ENCODE data around the gene LRIT1.

LRIT1 gene

GRCh38 chr10:84214046-84214572, 27.2 kb downstream of the LRIT1 start:
- DNase-seq: no peak

- no peak for DNase-seq
These were observed 28.3 kb downstream of the LRIT1 start for GRCh38 chr10:84213076-84213475.

DNA sequence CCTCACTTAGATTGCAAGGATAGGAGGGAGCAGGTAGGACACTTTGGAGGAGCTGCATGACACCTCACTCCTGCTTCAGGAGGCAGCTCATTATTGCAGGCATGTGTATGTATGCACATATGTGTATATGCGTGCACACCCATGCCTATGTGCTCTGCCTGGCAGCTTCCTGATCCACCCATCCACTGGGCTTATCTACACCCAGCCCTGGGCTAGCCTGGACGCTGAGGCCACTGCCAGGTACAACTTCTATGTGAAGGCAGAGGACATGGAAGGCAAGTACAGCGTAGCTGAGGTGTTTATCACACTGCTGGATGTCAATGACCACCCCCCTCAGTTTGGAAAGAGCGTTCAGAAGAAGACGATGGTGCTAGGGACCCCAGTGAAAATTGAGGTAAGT, 29.3 kb downstream of the LRIT1 start:
- DNase-seq: no peak

- no peak for DNase-seq
These were observed 29.8 kb downstream of the LRIT1 start for GRCh38 chr10:84211566-84211965.

DNA sequence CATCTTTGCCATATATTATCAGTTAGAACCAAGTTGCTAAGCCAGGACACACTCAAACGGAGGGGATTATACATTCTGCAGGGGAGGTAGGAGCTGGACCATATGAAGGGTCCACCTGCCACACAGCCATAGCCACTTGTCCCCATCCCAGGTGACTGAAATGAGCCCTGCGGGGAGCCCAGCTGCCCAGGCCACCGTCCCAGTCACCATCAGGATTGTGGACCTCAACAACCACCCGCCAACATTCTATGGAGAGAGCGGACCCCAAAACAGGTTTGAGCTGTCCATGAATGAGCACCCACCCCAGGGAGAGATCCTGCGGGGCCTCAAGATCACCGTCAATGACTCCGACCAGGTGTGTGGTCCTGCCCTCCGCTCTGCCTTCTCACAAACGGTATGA, 33.3 kb downstream of the LRIT1 start:
- DNase-seq: no peak

- no peak for DNase-seq
These were observed 35.4 kb downstream of the LRIT1 start for GRCh38 chr10:84205853-84206525.

- DNase-seq: peak; percentile 42 to 50
These were observed 36.1 kb downstream of the LRIT1 start for GRCh38 chr10:84205049-84205852.

DNA sequence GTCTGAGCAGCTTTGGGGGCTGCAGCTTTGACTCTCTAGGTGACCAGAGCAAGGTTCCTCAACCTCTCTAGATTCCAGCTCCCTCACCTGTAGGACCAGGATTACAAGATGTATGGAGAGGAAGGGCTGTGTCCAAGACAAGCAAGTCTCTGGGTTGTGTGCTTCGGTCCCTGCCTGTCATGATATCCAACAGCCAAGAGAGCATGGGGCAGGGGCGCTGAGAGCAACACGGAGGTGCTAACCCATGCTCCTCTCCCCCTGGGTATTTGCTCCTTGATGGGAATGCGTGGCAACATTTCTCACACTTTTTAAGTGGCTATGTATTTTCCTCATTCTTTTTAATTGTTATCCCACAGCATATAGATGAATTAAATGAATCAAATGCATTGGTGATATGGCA, 36.7 kb downstream of the LRIT1 start:
- DNase-seq: no peak

DNA sequence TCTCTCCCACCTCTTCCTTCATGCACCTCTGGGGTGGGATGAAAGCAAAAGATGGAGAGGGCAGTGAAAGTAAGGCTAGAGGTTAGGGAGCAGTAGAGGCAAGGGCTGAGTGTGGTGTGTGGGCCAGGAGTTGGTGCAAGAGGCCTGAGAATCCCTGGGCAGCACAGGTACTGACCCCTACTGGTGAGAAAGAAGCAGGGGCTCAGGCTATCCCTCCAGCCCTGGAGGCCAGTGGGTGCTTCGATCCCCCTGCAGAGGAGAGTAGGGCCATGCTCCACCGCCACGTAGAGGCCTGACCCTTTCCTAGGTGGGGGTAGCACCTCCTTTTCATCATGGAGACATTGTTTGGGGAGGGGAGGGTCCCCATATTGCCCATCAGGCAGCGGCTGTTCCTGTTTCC, 37.2 kb downstream of the LRIT1 start:
- DNase-seq: no peak

DNA sequence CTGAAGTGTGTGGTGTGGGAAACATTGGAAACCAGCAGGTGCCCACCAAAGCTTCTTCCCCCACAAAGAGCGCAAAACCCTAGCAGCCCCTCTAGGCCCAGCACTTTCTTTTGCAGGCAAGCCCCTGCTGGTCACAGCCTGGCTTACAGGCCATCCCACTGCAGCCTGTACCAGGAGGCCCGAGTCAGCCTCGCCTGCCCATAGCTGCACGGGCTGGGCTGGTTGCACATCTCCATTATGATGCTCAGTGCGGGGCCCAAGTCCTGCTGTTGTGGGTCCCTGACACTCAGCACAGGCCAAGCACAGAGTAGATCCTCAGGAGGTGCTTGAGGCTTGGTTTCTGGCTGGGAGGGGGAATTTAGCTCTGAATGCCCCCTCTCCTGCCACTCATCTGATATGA, 39.0 kb downstream of the LRIT1 start:
- no peak for DNase-seq

- DNase-seq: no peak
These were observed 39.7 kb downstream of the LRIT1 start for GRCh38 chr10:84201682-84202081.

DNA sequence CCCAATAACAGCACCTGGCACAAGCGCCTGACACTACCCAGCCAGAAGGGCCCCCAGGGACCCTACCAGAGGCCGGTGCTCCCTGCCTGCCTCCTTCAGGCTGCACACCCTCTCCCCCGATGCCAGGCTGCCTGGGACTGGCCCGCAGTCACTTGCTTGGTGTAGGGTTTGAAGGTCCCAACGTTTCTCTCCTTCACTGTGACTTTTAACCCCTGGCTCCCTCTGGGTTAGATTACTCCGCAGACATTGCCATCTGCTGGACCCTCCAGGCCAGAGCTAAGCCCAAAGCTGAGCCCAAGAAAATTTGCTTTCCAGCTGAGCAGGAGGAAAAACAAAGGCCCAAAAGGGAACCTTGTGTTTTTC, 40.1 kb downstream of the LRIT1 start:
- no peak for DNase-seq

- DNase-seq: no peak
These were observed 40.7 kb downstream of the LRIT1 start for GRCh38 chr10:84200537-84201243.

DNA sequence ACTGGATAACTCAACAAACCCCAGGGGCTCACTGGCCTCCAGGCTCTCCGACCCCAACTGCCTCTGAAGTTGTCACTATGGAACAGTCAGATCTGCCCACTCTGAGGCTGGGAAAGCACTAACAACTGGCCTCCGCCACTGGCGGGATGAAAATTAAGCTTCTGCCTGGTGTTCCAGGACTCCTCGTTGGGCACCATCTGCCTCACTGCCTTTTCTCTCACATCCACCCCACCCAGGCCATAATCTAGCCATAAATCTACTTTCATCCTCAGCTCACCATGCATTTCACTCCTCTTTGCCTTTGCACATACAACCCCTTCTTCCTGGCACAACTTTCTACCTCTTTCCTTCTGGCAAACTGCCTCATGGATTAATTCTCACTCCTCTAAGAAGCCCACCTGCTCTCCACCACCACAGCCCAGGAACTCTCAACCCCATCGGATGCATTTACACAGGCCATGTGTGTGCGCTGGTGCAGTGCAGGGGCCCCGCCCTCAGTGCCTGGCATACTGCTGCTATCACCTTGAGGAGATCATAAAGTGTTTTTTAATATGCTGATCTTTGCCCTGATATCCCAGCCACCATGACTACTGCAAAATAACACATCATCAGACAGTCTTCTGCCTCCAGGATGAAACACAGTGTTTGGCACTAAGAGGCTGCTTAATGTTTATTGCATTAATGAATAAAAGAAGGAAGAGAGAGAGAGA, 43.0 kb downstream of the LRIT1 start:
- no peak for DNase-seq

- no peak for DNase-seq
These were observed 43.7 kb downstream of the LRIT1 start for GRCh38 chr10:84197643-84198042.

DNA sequence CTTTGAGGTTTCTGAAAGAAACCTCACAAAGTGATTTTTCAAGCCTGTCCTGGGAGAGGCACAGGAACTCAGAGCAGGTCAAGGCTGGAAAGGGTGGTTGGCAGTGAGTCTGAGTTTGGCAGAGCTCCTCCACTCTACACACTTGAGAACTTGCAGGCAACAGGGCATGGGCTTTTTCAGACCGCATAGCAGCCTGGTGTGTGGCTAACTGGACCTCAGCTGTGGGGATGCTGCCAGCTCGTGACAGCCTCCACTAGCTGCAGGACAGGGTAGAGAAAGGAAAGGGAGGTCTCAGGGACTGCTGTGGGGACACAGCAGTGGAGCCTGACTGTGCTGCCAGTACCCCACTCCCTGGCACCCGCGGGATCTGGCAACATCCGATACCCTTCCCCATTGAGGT, 44.4 kb downstream of the LRIT1 start:
- no peak for DNase-seq

DNA sequence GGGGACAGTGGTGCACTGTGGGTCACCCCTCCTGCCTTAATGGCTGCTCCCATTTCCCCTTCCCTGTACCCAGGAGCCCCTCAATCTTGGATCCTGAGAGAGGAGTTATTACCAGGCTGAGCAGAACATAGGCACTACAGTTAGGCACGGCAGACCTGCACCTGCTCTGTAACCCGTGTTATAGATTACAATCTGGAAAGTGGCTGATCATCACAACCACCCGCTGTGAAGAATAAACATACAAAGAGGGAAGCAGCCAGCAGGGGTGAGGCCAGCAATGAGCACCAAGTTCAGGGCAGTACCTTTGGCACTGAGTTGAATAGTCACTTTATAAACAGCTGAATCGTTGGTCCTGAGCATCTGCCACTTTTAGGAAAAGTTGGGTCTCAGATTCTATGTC, 45.3 kb downstream of the LRIT1 start:
- DNase-seq: no peak

DNA sequence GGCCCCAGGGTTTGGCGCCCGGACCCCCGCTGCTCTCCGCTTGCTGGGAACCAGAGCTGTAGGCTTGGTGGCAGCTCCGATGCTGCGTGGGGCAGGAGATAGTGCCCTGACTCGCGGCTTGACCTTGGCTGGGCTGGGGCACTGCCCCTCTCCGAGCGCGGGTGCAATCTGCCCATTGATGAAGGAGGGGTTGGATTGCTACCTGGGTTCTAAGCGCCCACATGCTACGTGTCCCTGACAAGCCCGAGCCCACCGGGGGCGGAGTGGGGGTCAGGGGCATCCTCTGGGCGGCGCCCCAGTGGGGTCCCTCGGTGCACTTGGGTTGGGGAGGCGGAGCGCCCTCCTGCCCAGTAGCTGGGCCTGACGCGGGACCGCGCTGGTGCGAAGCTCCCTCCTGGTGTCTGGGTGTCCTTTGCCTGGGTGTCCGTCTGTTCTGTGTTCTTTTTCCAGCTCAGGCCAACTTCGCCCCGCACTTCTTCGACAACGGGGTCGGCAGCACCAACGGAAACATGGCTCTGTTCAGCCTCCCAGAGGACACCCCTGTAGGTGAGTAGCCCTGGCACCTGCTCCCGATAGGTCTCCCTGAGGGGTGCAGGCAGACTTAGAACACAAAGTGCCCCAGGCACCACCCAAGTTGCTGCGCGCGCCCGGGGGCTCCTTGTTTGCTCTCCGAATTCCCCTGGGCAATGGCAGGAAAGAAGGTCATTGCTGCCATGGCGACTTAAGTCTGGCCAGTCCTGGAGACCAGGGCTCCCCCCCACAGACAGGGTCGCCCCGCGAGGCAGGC, 46.1 kb downstream of the LRIT1 start:
- no peak for DNase-seq

DNA sequence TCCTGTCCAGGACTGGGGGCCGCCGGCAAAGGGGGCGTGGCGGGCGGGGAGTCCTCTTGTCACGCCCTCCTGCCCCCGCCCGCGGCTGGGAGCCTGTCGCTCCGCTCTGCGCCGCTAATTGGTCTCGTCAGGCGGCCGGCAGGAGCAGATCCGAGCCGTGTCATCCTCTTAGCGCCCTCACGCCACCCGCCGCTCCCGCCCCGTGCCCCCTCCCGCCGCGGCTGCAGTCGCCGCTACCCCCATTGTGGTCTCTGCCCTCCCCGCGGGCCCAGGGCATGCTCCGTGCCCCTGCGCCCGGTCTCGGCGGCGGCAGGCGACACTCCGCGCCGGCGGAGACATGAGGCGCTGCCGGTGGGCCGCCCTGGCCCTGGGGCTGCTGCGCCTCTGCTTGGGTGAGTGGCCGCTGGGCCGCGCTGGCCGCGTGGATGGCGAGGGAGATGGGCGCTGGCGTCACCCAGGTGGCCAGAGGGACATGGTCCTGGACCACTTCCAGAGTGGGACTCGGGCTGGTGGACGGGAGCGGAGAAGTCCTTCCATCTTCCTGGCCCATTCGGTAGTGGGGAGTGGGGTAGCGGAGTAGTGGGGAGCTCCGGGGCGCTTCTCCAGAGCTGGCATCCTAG, 46.8 kb downstream of the LRIT1 start, which contains the start of gene CDHR1:
CDHR1 (plus strand) TSS at position 114 of the 620 bp plus-strand sequence; CDS start at position 338, 224 bp downstream.
- DNase-seq: peak in 1 of 2 donors; percentile 8

DNA sequence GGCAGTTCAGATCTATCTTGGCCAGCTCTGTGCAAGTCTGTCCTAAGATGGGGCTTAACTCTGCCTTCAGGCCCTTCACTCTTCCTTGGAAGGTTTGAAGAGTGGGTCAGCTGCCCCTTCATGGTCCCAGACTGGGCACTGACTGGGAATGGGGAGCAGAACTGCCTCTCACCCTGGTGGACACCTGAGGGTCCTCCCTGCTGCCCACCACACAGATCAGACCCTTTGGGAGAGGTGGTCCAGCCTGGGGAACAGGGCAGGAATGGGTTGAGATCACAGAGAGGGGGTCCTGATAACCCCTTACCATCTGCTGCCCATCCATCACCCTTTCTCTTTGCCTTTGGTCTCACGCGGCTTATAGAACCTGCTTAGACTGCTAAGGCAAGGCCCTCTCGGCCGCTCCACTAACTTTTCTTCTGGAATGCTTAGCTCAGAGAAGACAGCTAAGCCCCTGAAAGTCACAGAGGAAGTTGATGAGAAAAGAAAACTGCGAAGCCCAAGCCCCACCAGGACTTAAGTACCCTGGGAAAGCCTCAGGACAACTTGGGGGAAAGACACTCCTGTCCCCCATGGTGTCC, 47.4 kb downstream of the LRIT1 start:
- DNase-seq: no peak

DNA sequence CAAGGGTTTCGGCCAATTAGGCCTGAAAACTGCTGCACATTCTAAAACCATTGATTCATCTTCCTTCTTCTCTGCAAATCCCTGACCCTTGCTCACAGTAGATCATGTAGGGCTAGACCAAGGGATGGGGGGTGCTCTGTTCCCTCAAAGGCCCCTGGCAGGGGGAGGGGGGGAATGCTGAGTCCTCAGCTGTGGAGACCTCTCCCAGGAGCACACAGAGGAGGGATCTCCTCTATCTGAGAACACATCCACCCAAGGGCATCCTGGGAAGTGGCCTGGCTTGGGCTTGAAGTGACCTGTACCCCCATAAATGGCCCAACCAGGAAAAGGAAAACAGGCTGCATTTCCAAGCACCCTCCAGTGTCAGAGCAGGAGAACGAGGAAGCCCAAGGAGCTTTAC, 48.0 kb downstream of the LRIT1 start:
- no peak for DNase-seq

Data from activated CD4-positive, alpha-beta T cell treated with anti-CD3 and anti-CD28 coated beads for 4 hours (primary cell).